K562 (cell line): Measurements from ENCODE around the gene KRT6C. TPM values are rescaled to one million over a fixed set of nuclear protein-coding genes. Genes with fewer than 3 reads are reported as not detected.
"Not testable (repeated sequence)": the region's sequence is repeated elsewhere in the genome, so short reads cannot be mapped to it uniquely, and the experiment has no call there.

Experiments
- ATAC-seq: fragments of 200-7000 bp; cut with Tn5 transposase; 3 replicates; pipeline ENCODE4 v1.9.1; 2020; ENCODE audit warnings: moderate library complexity
- BruUV-seq: library from RNA; stranded (reverse); fragments of 400-500 nt; replicated peaks from 2 replicates; lab custom pipeline; 2021; lab: Mats Ljungman, UMichigan
- CTCF ChIA-PET: fragments of 300-600 bp; formaldehyde crosslinking; extraction: SDS; loops from one replicate; lab custom pipeline; 2021; ENCODE audit warnings: low intra/inter-chr PET ratio; lab: Yijun Ruan, JAX
- POLR2A ChIA-PET: fragments of 300-600, 350-650 bp; sonication (Branson Sonifier 250); formaldehyde crosslinking; extraction: SDS; loops from one replicate; lab custom pipeline; 2021; ENCODE audit warnings: antibody characterized with exemption, inconsistent platforms; lab: Yijun Ruan, JAX
- DNase-seq, 4 experiments: peaks; one replicate each; pipeline versions ENCODE4 v3.0.0 to v3.0.0-alpha.2; 2011 to 2018; ENCODE audit warnings: low spot score in 3 of 4, mixed read lengths in 3 of 4; ENCODE audit errors: extremely low read depth in 1 of 4
- FAIRE-seq: peaks from 2 replicates; lab custom pipeline; 2011; peaks lifted over from hg19 to GRCh38; lab: Jason Lieb, UNC
- H2AFZ ChIP-seq: 2 replicates; pipeline ENCODE4 v1.6.0; 2011; ENCODE audit warnings: low read depth, low read length, control low read depth, inconsistent platforms
- H3K27ac ChIP-seq: fragments of 200-600 bp; 3 replicates; pipeline ENCODE4 v1.8.0; 2011; ENCODE audit warnings: low read depth, mild to moderate bottlenecking, control low read depth, inconsistent platforms, low read length, moderate library complexity, mixed read lengths; ENCODE audit errors: extremely low read depth
- H3K27me3 ChIP-seq, 2 experiments: fragments of 300-600 bp in 1 of 2; 2 replicates in 1 of 2; 3 replicates in 1 of 2; pipeline versions ENCODE4 v1.6.0 to v1.8.0; 2011; ENCODE audit warnings: inconsistent platforms in 2 of 2, low read length in 2 of 2, mild to moderate bottlenecking in 1 of 2, mixed read lengths in 1 of 2, moderate library complexity in 1 of 2; ENCODE audit not compliant: control insufficient read depth in 2 of 2, insufficient read depth in 2 of 2
- H3K36me3 ChIP-seq: fragments of 300-600 bp; 3 replicates; pipeline ENCODE4 v1.8.0; 2011; ENCODE audit warnings: mild to moderate bottlenecking, low read length, inconsistent platforms; ENCODE audit not compliant: control insufficient read depth, insufficient read depth
- H3K4me1 ChIP-seq, 2 experiments: fragments of 200-600 bp in 1 of 2; replicated peaks in 1 of 2; 2 replicates in 1 of 2; 3 replicates in 1 of 2; pipeline versions ENCODE4 v1.5.1 to v1.8.0; 2011; ENCODE audit warnings: inconsistent platforms in 2 of 2, low read length in 2 of 2, mild to moderate bottlenecking in 1 of 2, mixed read lengths in 1 of 2, moderate library complexity in 1 of 2; ENCODE audit not compliant: control insufficient read depth in 2 of 2, insufficient read depth in 2 of 2
- H3K4me2 ChIP-seq: 2 replicates; pipeline ENCODE4 v1.6.1; 2011; ENCODE audit warnings: low read length, control low read depth, inconsistent platforms, mixed read lengths; ENCODE audit not compliant: insufficient read depth
- H3K4me3 ChIP-seq: fragments of 200-600 bp; sonication (generic), shearing (Covaris generic); 2 replicates; pipeline ENCODE4 v1.5.1; 2016; ENCODE audit warnings: control low read depth, inconsistent platforms
- H3K79me2 ChIP-seq: fragments of 200-600 bp; 3 replicates; pipeline ENCODE4 v1.8.0; 2011; ENCODE audit warnings: low read length, inconsistent platforms; ENCODE audit not compliant: control insufficient read depth, insufficient read depth
- H3K9ac ChIP-seq, 2 experiments: 2 replicates each; pipeline versions ENCODE4 v1.6.0 to v1.6.1; 2011; ENCODE audit warnings: low read depth in 2 of 2, low read length in 2 of 2, control low read depth in 1 of 2, inconsistent platforms in 1 of 2, mild to moderate bottlenecking in 1 of 2, mixed read lengths in 1 of 2; ENCODE audit not compliant: insufficient read depth in 1 of 2
- H3K9me1 ChIP-seq: one replicate; pipeline ENCODE4 v1.6.0; 2011; ENCODE audit warnings: inconsistent platforms, mild to moderate bottlenecking, low read length, moderate library complexity; ENCODE audit not compliant: control insufficient read depth, insufficient read depth
- H3K9me3 ChIP-seq: replicated peaks from 2 replicates; pipeline ENCODE4 v1.5.1; 2011; ENCODE audit warnings: low read depth, low read length, inconsistent platforms; ENCODE audit not compliant: control insufficient read depth, insufficient read depth
- H4K20me1 ChIP-seq: replicated peaks from 2 replicates; pipeline ENCODE4 v1.6.1; 2011; ENCODE audit warnings: low read length, inconsistent platforms, mixed read lengths; ENCODE audit not compliant: control insufficient read depth, insufficient read depth
- BMI1 ChIP-seq: fragments of 150-350 bp; IDR thresholded peaks from 2 replicates; pipeline ENCODE4 v1.6.1; 2014; ENCODE audit warnings: low read length
- NCOA6 ChIP-seq: fragments of 450-650 bp; IDR thresholded peaks from 2 replicates; pipeline ENCODE4 v1.6.1; 2017; ENCODE audit warnings: mild to moderate bottlenecking
- NR2C2 ChIP-seq, 2 experiments: fragments of 200-800 bp in 1 of 2; sonication (Bioruptor generic) in 1 of 2; sonication (generic) in 1 of 2; formaldehyde crosslinking in 1 of 2; IDR thresholded peaks; 2 replicates each; pipeline versions ENCODE4 v1.6.1 to v1.8.0; 2016 to 2022; ENCODE audit warnings: mild to moderate bottlenecking in 1 of 2, missing compliant biosample characterization in 1 of 2, missing genetic modification characterization in 1 of 2, missing genetic modification reagents in 1 of 2
- NUFIP1 ChIP-seq: fragments of 450-650 bp; IDR thresholded peaks from 2 replicates; pipeline ENCODE4 v1.6.1; 2018; ENCODE audit not compliant: partially characterized antibody
- POLR2AphosphoS2 ChIP-seq: IDR thresholded peaks from 2 replicates; pipeline ENCODE4 v1.6.1; 2012; ENCODE audit warnings: low read length, improper control_type of control experiment
- RFX5 ChIP-seq: IDR thresholded peaks from 2 replicates; pipeline ENCODE4 v1.6.1; 2011; ENCODE audit warnings: low read depth, mild to moderate bottlenecking, improper control_type of control experiment, low read length
- U2AF1 ChIP-seq: fragments of 200-400 bp; formaldehyde crosslinking; optimal IDR thresholded peaks from 2 replicates; pipeline ENCODE3; 2017; ENCODE audit warnings: mild to moderate bottlenecking, low read depth, low read length, moderate library complexity
- ZFPM2 ChIP-seq: fragments of 250-450 bp; sonication (Bioruptor Pico); IDR thresholded peaks from 2 replicates; pipeline ENCODE4 v1.5.1; 2022; ENCODE audit warnings: mild to moderate bottlenecking
- ZNF197 ChIP-seq: fragments of 200-800 bp; sonication (Bioruptor generic); IDR thresholded peaks from 2 replicates; pipeline ENCODE4 v1.6.1; 2016; ENCODE audit warnings: low read depth, missing genetic modification characterization, missing compliant biosample characterization
- WGBS: fragments of 100-300 bp; shearing (Covaris generic); methylation state at CpG from one replicate; pipeline ENCODE4 v1.1.6; 2016; ENCODE audit warnings: low coverage, mixed read lengths; ENCODE audit not compliant: insufficient coverage; ENCODE audit errors: missing lambda C conversion rate; 5-methylcytosine and 5-hydroxymethylcytosine counted together
- in situ Hi-C: fragments of 300-500 bp; cut with MboI; formaldehyde crosslinking; loops from 4 replicates; pipeline ENCODE4 v1.15.0; 2018; ENCODE audit warnings: inconsistent platforms, mixed read lengths
- intact Hi-C: fragments of 100-400 bp; cut with micrococcal nuclease; formaldehyde crosslinking; loops from 2 replicates; pipeline ENCODE4 v1.14.2; 2022
- polyA plus RNA-seq, 8 experiments: library from polyadenylated mRNA; depleted of rRNA in 4 of 8; stranded (reverse) in 5 of 8; unstranded in 3 of 8; fragments of >200 nt; fragmentation: Nextera tagmentation in 2 of 8; fragmentation: Illumina TruSeq in 1 of 8; extraction: Ambion mirVana in 2 of 8; extraction: Trizol in 1 of 8; gene quantifications; 2 replicates each; pipeline versions ENCODE4 v1.2.1 to v1.2.3, GENCODE V29; 2011 to 2014; ENCODE audit warnings: inconsistent platforms in 1 of 8, missing spikeins in 1 of 8
- total RNA-seq, 7 experiments: library from RNA; depleted of rRNA in 6 of 7; stranded (reverse); fragments of >200 nt in 6 of 7; fragmentation: Illumina TruSeq in 2 of 7; extraction: Trizol in 2 of 7; gene quantifications; 2 replicates each; pipeline versions ENCODE4 v1.2.1 to v1.2.3, GENCODE V29; 2011 to 2021; ENCODE audit warnings: low replicate concordance in 1 of 7
- TF ChIP-seq, protein P1 (sequence below): fragments of 250-450 bp; sonication (Bioruptor Pico); IDR thresholded peaks from 2 replicates; pipeline ENCODE4 v1.4.0; 2020; ENCODE audit warnings: mild to moderate bottlenecking, moderate library complexity, borderline replicate concordance

KRT6C gene
- total and polyA plus RNA-seq, 9 of the 15 experiments (the other 6 are each of a cell fraction or from before 2014, with no cell fraction given), result not detected

GRCh38 chr12:52493172-52493571 lies 19.6 kb upstream of the KRT6C start, which contains the start of gene KRT6A:
Gene KRT6A (minus strand): TSS chr12:52493257. CDS start chr12:52493188, 69 bp downstream.
- Histone ChIP-seq H3K9me1 (no peaks in the 10 kb centered on the region), H3K9ac (no peak within 1 kb of the TSS), H4K20me1 (no peaks in the 10 kb centered on the region; the same call in 1 of the 2 replicates), H3K4me1 (no peaks in the 10 kb centered on the region), H3K4me2 (no peak within 1 kb of the TSS), H3K79me2 (no peaks in the 10 kb centered on the region), H3K27me3 (peaks cover 12 to 33% of the 10 kb centered on the region in 2 experiments), H3K36me3 (no peaks in the 10 kb centered on the region), H3K9me3 (no peaks in the 10 kb centered on the region), H2AFZ (no peak within 1 kb of the TSS), H3K27ac (no peak within 1 kb of the TSS), H3K4me3 (no peak within 1 kb of the TSS)
- no peak for DNase-seq
- in situ Hi-C loops, result no loop called here
- ATAC-seq, result no peak
- CTCF ChIA-PET, result no interaction called here
- no TSS peak for BruUV-seq
- WGBS, result 0% methylated on average over 2 of the region's 2 CpGs
- FAIRE-seq, result no peak
- POLR2A ChIA-PET, result no interaction called here
- intact Hi-C loops, result no loop called here
- TF ChIP-seq ZNF197 (CRISPR knock-in tag), result no peak
- TF ChIP-seq RFX5, result no peak
- no peak for TF ChIP-seq U2AF1
- no peak for TF ChIP-seq BMI1
- no peak for TF ChIP-seq NUFIP1
- TF ChIP-seq, protein P1, sequence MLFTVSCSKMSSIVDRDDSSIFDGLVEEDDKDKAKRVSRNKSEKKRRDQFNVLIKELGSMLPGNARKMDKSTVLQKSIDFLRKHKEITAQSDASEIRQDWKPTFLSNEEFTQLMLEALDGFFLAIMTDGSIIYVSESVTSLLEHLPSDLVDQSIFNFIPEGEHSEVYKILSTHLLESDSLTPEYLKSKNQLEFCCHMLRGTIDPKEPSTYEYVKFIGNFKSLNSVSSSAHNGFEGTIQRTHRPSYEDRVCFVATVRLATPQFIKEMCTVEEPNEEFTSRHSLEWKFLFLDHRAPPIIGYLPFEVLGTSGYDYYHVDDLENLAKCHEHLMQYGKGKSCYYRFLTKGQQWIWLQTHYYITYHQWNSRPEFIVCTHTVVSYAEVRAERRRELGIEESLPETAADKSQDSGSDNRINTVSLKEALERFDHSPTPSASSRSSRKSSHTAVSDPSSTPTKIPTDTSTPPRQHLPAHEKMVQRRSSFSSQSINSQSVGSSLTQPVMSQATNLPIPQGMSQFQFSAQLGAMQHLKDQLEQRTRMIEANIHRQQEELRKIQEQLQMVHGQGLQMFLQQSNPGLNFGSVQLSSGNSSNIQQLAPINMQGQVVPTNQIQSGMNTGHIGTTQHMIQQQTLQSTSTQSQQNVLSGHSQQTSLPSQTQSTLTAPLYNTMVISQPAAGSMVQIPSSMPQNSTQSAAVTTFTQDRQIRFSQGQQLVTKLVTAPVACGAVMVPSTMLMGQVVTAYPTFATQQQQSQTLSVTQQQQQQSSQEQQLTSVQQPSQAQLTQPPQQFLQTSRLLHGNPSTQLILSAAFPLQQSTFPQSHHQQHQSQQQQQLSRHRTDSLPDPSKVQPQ (CRISPR knock-in tag), result no peak
- TF ChIP-seq NR2C2 (CRISPR knock-in tag; IDR thresholded peaks at IDR 0.05), result no peak
- no peak for TF ChIP-seq NR2C2 (tag; IDR thresholded peaks at IDR 0.05)
- TF ChIP-seq ZFPM2 (CRISPR knock-in tag), result no peak
- TF ChIP-seq NCOA6, result no peak
- no peak for TF ChIP-seq POLR2AphosphoS2

DNA sequence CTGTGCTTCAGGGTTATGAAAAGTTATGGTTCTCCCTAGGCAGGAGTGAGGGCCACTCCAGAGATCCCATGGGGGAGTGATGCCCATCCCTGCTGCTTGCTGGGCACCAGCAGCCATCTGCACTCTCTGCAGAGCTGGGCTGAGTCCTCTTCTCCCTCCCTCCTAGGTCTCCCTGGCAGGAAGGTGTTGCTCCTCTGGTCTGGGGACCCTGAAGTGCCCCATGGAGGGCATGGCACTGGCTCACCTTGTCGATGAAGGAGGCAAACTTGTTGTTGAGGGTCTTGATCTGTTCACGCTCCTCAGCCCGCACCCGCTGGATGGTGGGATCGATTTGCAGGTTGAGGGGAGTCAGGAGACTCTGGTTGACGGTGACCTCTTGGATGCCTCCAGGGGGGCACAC lies 18.8 kb upstream of the KRT6C start:
- H3K27me3 ChIP-seq, result peaks cover 12 to 34% of the 10 kb centered on the region in 2 experiments
- intact Hi-C loops, POLR2A ChIA-PET, H3K79me2 ChIP-seq, H3K27ac ChIP-seq, ATAC-seq, BruUV-seq, CTCF ChIA-PET, FAIRE-seq, H3K4me1 ChIP-seq, in situ Hi-C loops, H3K4me3 ChIP-seq, H3K36me3 ChIP-seq, H3K4me2 ChIP-seq, H3K9me3 ChIP-seq, H3K9ac ChIP-seq, H2AFZ ChIP-seq, H4K20me1 ChIP-seq, DNase-seq, H3K9me1 ChIP-seq: not testable (repeated sequence)
- WGBS, result 0% methylated on average over 1 of the region's 6 CpGs
